Parathyroid adenoma (tissue), 2 donors: ENCODE measurements around the gene ALPP.

Source experiments
- H2AFZ ChIP-seq: fragments of 300-600 bp; sonication (generic); one replicate; pipeline ENCODE4 v1.7.0; 2017; ENCODE audit warnings: antibody characterized with exemption, mild to moderate bottlenecking
- H3K27ac ChIP-seq: fragments of 300-600 bp; sonication (generic); one replicate; pipeline ENCODE4 v1.7.0; 2017
- H3K27me3 ChIP-seq: fragments of 300-600 bp; sonication (generic); one replicate; pipeline ENCODE4 v1.7.0; 2017; ENCODE audit warnings: low read length; ENCODE audit not compliant: control insufficient read depth, insufficient read depth
- H3K36me3 ChIP-seq: fragments of 300-600 bp; sonication (generic); one replicate; pipeline ENCODE4 v1.7.0; 2017; ENCODE audit warnings: low read length; ENCODE audit not compliant: control insufficient read depth, insufficient read depth
- H3K4me1 ChIP-seq: fragments of 300-600 bp; sonication (generic); one replicate; pipeline ENCODE4 v1.7.0; 2017; ENCODE audit warnings: control low read depth
- H3K4me2 ChIP-seq: fragments of 300-600 bp; sonication (generic); one replicate; pipeline ENCODE4 v1.7.0; 2017; ENCODE audit warnings: low read length
- H3K4me3 ChIP-seq: fragments of 300-600 bp; sonication (generic); one replicate; pipeline ENCODE4 v1.7.0; 2017; ENCODE audit warnings: low read depth, low read length
- H3K79me2 ChIP-seq: fragments of 300-600 bp; sonication (generic); one replicate; pipeline ENCODE4 v1.7.0; 2017; ENCODE audit warnings: control low read depth
- H3K9ac ChIP-seq: fragments of 300-600 bp; sonication (generic); one replicate; pipeline ENCODE4 v1.7.0; 2017; ENCODE audit warnings: mild to moderate bottlenecking
- H3K9me3 ChIP-seq: fragments of 300-600 bp; sonication (generic); one replicate; pipeline ENCODE4 v1.7.0; 2017; ENCODE audit warnings: low read length; ENCODE audit not compliant: control insufficient read depth
- TF ChIP-seq, protein P1 (sequence below): fragments of 300-600 bp; sonication (generic); IDR thresholded peaks from one replicate; pipeline ENCODE4 v1.7.0; 2017; ENCODE audit warnings: antibody characterized with exemption, mild to moderate bottlenecking
- donor health status: primary hyperparathyroidism.

Gene ALPP

DNA sequence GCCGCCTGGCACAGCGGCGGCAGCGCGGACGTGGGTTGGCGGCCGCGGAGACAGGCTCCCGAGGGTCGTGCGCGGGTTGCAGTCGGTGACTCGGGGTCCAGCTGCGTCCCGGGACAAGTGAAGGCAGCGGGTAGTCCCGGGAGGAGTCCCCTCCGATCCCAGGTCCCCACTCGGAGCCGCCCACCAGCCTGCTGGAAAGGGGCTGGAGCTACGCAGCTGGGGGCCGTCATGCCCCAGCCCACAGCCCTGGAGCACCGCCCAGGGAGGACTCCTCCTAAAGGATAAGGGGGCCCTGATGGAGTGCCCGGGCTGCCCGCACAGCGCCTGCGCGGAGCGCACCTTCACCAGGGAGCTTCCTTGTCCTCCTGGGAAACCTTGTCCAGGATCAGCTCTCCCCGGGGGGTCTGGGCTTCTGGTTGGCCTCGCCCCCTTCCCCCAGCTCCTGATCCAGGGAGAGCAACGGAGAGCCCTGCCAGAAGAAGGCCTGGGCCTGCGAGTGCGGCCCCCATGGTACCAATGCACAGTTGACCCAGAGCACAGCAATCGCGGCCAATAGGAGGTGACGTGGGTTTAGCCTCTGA is 25.9 kb upstream of the ALPP start:
- peaks cover 4% of the 10 kb centered on the region for H3K27me3 ChIP-seq

DNA sequence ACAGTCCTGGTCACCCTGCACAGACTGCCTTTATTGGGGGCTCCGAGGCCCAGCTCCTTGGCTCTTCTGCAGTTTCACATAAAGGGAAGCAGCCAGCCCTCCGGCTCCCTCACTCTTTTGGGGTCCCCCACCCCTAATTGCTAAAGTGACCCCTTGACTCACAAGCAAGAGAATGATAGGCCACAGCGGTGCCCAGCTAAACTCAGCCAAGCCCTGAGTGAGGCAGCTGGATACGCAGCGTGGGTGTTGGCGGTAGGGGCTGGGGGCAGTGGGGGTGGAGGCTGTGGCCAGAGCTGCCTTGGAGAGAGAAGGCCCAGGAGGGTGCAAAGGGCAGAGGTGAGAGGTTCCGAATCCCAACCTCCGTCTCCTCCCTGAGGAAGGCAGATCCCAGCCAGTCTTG is 25.5 kb upstream of the ALPP start:
- H3K27ac ChIP-seq: no peak overlapping the region
- no peak overlapping the region for H3K9ac ChIP-seq
- H3K4me3 ChIP-seq: no peak overlapping the region
- no peaks in the 10 kb centered on the region for H3K9me3 ChIP-seq
- H3K4me2 ChIP-seq: no peak overlapping the region
- H3K4me1 ChIP-seq: peaks cover 2% of the 10 kb centered on the region
- no peak overlapping the region for H2AFZ ChIP-seq
- peaks cover 4% of the 10 kb centered on the region for H3K27me3 ChIP-seq
- TF ChIP-seq, protein P1, sequence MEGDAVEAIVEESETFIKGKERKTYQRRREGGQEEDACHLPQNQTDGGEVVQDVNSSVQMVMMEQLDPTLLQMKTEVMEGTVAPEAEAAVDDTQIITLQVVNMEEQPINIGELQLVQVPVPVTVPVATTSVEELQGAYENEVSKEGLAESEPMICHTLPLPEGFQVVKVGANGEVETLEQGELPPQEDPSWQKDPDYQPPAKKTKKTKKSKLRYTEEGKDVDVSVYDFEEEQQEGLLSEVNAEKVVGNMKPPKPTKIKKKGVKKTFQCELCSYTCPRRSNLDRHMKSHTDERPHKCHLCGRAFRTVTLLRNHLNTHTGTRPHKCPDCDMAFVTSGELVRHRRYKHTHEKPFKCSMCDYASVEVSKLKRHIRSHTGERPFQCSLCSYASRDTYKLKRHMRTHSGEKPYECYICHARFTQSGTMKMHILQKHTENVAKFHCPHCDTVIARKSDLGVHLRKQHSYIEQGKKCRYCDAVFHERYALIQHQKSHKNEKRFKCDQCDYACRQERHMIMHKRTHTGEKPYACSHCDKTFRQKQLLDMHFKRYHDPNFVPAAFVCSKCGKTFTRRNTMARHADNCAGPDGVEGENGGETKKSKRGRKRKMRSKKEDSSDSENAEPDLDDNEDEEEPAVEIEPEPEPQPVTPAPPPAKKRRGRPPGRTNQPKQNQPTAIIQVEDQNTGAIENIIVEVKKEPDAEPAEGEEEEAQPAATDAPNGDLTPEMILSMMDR: no peak
- no peaks in the 10 kb centered on the region for H3K36me3 ChIP-seq
- H3K79me2 ChIP-seq: no peaks in the 10 kb centered on the region

More for the DNA sequence above, 25.9 kb upstream of the ALPP start:
- Histone ChIP-seq H3K4me2 (no peak overlapping the region), H3K9ac (no peak overlapping the region), H2AFZ (no peak overlapping the region), H3K36me3 (no peaks in the 10 kb centered on the region), H3K4me1 (peaks cover 2% of the 10 kb centered on the region), H3K27ac (no peak overlapping the region), H3K9me3 (no peaks in the 10 kb centered on the region), H3K79me2 (no peaks in the 10 kb centered on the region), H3K4me3 (no peak overlapping the region)
- TF ChIP-seq, protein P1: no peak

DNA sequence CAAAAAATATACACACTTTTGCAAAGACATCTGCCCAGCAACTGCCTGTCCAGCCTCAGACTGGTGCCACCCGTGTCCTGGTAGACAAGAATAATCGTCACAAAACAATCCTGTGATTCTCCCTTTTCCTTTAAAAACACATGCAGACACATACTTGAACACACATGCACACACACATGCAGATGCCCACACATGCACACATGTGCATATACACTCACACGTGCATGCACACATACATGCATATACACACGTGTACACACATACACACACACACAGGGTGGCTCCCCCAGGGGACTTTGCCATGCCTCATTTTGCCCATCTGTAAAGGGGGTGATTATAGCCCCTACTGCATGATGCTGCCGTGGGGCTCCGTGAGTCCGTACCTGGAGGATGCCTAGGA is 24.9 kb upstream of the ALPP start:
- Histone ChIP-seq H3K27ac (no peak overlapping the region), H3K4me2 (no peak overlapping the region), H3K9me3 (no peaks in the 10 kb centered on the region), H3K4me3 (no peak overlapping the region), H3K9ac (no peak overlapping the region), H3K79me2 (no peaks in the 10 kb centered on the region), H3K27me3 (peaks cover 4% of the 10 kb centered on the region), H2AFZ (no peak overlapping the region), H3K36me3 (no peaks in the 10 kb centered on the region), H3K4me1 (peaks cover 2% of the 10 kb centered on the region)
- TF ChIP-seq, protein P1: no peak

DNA sequence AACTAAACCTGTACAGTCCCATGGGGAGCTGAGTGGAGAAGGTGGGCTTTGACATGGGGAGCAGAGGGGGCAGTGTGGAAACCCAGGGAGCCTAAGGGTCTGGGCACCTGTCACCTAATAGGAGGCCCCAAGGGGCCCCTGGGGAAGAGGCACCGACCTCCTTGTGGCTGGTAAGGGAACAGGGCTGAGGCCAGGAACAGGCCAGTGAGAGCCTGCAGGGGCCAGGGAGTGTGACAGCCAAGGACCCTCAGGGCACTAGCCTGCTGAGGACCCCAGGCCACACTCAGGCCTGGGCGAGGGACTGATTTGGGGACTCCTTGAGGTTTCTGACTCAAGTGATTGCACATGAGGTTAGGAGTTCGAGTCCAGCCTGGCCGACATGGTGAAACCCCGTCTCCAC is 24.5 kb upstream of the ALPP start:
- TF ChIP-seq, protein P1: no peak
- Histone ChIP-seq H3K27me3 (peaks cover 4% of the 10 kb centered on the region), H3K9ac (no peak overlapping the region)

DNA sequence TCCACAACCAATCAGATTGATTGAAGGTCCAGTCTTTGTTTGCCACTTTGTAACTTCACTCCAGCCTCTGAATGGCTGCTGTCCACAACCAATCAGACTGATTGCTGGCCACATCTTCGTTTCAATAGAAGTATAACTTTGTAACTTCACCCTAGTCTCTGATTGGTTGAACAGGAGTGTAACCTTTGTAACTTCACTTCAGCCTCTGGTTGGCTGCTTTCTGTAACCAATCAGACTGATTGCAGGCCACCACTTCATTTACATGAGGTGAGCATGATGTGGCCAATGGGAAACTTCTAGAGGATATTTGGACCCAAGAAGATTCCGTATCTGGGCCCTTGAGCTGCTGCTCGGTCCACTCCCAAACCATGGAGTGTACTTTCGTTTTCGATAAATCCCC is 16.9 kb upstream of the ALPP start:
- Histone ChIP-seq H3K9ac (no peak overlapping the region), H3K79me2 (no peaks in the 10 kb centered on the region), H3K4me3 (no peak overlapping the region), H2AFZ (no peak overlapping the region), H3K27ac (no peak overlapping the region), H3K4me2 (no peak overlapping the region), H3K4me1 (no peaks in the 10 kb centered on the region), H3K27me3 (no peaks in the 10 kb centered on the region), H3K9me3 (no peaks in the 10 kb centered on the region), H3K36me3 (no peaks in the 10 kb centered on the region)
- TF ChIP-seq, protein P1: no peak

More for the DNA sequence above, 24.5 kb upstream of the ALPP start:
- H2AFZ ChIP-seq: no peak overlapping the region
- no peaks in the 10 kb centered on the region for H3K9me3 ChIP-seq
- H3K4me2 ChIP-seq: no peak overlapping the region
- no peaks in the 10 kb centered on the region for H3K79me2 ChIP-seq
- no peaks in the 10 kb centered on the region for H3K36me3 ChIP-seq
- peaks cover 2% of the 10 kb centered on the region for H3K4me1 ChIP-seq
- H3K4me3 ChIP-seq: no peak overlapping the region
- H3K27ac ChIP-seq: no peak overlapping the region
